Measurements from ENCODE around the gene TAS2R13.

The TAS2R13 gene

GRCh38 chr12:10909462-10909861 is at the start of gene TAS2R13:
TSS of gene TAS2R13 (minus strand) at chr12:10909562. CDS start at chr12:10909298, 264 bp downstream.
- no peak for DNase-seq

- no peak for DNase-seq
Measured at GRCh38 chr12:10957741-10958140, 48.4 kb upstream of the TAS2R13 start.

GRCh38 chr12:10956085-10956484 is 46.7 kb upstream of the TAS2R13 start:
- DNase-seq = no peak

GRCh38 chr12:10952645-10953044 is 43.3 kb upstream of the TAS2R13 start:
- no peak for DNase-seq

DNA sequence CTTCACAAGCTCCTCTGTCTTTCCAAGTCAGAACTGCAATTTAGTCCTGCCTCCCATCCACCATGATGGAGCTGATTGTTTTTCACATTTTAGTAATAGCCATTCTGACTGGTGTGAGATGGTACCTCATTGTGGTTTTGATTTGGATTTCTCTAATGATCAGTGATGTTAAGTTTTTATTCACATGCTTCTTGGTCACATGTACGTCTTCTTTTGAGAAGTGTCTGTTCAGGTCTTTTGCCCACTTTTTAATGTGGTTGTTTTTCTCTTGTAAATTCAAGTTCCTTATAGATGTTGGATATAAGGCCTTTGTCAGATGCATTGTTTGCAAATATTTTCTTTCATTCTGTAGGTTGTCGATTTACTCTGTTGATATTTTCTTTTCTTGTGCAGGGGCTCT is 33.8 kb upstream of the TAS2R13 start:
- no peak for DNase-seq

GRCh38 chr12:10941916-10942607 is 32.7 kb upstream of the TAS2R13 start:
- DNase-seq = no peak

DNA sequence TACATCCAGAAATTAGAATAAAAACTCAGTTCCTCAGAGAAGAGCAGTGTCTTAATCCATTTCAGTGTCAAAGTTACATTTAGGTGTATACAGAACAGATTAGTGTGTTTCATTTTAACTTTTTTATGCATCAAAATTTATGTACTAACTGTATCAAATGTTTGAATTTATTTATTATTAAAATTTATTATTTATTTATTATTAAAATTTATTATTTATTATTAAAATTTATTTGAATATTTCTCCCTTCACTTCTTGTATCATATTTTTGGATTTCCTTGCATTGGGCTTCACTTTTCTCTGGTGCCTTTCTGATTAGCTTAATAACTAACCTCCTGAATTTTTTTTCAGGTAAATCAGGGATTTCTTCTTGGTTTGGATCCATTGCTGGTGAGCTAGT is 32.0 kb upstream of the TAS2R13 start:
- no peak for DNase-seq

DNA sequence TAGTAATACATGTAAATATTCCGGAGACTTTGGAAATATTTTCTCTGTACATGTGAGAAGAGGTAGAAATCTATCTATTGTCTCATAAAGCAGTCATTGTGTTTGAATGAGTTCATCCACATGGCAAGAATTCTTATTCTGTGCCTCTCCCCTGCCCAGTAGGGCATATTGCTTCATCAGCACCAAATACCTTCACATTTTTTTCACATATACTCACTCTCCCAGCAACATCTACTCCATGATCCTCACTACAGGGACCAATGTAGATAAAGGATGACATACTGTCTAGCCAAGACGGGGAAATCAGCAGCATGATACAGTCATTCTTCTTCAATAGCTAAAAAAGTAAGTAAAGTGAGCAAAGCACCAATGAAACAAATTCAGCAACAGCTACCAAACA is 31.0 kb upstream of the TAS2R13 start:
- DNase-seq = no peak

GRCh38 chr12:10939163-10939562 is 29.8 kb upstream of the TAS2R13 start, which contains the start of gene TAS2R14:
TSS of gene TAS2R14 (minus strand) at chr12:10939263. CDS start at chr12:10939207, 56 bp downstream.
- no peak for DNase-seq

- no peak for DNase-seq
Measured at GRCh38 chr12:10936506-10936905, 27.1 kb upstream of the TAS2R13 start.

DNA sequence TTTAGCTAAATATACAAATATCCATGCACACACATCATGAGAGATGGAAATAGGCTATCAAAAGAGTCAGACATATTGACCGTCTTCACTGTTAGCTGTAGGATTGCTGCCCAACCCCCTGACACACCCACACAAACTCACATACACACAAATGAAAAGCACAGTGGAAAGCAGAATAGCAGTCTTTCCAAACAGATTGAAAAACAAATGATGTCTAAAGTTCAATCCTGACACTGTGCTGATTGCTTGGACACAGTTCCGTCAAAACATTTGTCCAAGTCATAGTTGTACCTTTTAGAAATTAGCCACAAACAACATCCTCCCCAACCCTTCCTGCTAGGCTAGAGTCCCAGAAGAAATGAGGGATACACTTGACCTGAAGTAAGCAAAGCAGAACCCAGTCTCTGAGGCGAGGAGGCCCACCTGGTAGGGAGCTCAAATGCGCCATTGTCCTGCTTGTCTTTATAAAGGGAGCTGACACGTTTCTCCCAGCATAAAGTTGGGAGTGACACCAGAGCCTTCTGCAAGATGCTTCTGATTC is 19.5 kb upstream of the TAS2R13 start, which contains the start of gene PRH2:
PRH2 (plus strand) TSS at position 491 of the 541 bp plus-strand sequence; CDS start at position 529, 38 bp downstream.
- no peak for DNase-seq

DNA sequence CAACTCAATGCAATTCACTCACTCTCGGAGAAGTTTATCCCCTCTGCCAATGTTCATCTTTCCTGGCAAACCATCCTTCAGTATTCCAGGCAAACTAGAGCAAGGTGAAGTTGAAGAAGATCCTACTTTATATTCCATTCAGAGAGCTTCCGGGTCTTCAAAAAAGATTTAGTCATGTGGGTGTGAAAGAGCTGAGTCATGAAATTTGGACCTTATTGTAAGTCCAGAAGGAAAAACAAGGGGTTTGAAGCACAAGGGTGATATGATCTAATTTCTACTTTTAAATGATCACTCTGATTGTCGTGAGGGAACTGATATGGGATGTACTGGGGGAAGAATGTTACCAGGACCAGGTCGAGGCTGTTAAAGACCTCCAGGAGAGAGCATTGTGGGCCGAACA is 16.9 kb upstream of the TAS2R13 start:
- DNase-seq = no peak

GRCh38 chr12:10919809-10920208 is 10.4 kb upstream of the TAS2R13 start:
- no peak for DNase-seq

- no peak for DNase-seq
Measured at GRCh38 chr12:10910380-10910779, 1.0 kb upstream of the TAS2R13 start.

DNA sequence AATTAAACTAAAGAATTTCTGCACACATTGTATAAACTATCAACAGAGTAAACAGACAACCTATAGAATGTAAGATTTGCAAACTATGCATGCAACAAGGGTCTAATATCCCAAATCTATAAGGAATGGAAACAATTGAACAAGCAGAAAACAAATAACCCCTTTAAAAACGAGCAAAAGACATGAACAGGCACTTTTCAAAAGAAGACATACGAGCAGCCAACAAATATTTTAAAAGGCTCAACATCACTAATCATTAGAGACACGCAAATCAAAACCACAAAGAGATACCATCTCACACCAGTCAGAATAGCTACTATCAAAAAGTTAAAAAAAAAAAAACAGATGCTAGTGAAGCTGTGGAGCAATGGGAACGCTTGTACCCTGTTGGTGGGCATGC is 4.7 kb downstream of the TAS2R13 start:
- no peak for DNase-seq

GRCh38 chr12:10901427-10901826 is 7.9 kb downstream of the TAS2R13 start:
- no peak for DNase-seq

- DNase-seq = no peak
Measured at GRCh38 chr12:10900972-10901371, 8.4 kb downstream of the TAS2R13 start.

DNA sequence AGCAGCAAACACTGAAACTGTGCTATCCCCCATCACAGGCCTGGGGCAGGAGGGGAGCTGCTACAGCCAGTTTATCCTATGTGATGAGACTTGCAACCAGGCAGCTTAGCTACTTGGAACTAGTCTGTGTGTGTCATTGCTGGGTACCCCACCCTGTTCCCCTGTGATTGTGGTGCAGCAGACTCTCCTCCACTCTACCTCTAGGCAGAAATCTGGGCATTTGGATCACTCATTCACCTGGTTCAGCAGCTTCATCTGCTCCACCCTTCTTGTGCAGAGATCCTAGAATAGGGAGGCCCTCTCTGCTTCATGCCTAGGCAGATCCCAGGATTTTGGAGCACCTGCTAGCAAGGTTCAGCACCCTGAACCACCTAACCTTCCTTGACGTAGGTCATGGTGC is 8.8 kb downstream of the TAS2R13 start:
- DNase-seq = no peak

GRCh38 chr12:10896854-10897253 is 12.5 kb downstream of the TAS2R13 start:
- no peak for DNase-seq

GRCh38 chr12:10891937-10892336 is 17.4 kb downstream of the TAS2R13 start:
- DNase-seq = no peak

- DNase-seq = no peak
Measured at GRCh38 chr12:10889226-10889625, 20.1 kb downstream of the TAS2R13 start.

DNA sequence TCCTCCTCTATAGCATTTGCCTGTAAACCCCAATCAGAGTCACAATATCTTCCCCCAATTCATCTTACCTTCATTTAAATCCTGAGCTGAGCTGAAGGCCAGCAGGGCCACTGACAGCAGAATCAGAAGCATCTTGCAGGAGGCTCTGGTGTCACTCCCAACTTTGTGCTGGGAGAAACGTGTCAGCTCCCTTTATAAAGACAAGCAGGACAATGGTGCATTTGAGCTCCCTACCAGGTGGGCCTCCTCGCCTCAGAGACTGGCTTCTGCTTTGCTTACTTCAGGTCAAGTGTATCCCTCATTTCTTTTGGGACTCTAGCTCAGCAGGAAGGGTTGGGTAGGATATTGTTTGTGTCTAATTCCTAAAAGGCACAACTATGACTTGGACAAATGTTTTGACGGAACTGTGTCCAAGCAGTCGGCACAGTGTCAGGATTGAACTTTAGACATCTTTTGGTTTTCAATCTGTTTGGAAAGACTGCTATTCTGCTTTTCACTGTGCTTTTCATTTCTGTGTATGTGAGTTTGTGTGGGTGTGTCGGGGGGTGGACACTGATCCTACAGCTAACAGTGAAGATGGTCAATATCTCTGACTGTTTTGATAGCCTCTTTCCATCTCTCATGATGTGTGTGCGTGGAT is 25.2 kb downstream of the TAS2R13 start, which contains the start of gene PRH1:
PRH1 (minus strand) TSS at position 170 of the 640 bp plus-strand sequence; CDS start at position 132, 38 bp downstream.
- no peak for DNase-seq

DNA sequence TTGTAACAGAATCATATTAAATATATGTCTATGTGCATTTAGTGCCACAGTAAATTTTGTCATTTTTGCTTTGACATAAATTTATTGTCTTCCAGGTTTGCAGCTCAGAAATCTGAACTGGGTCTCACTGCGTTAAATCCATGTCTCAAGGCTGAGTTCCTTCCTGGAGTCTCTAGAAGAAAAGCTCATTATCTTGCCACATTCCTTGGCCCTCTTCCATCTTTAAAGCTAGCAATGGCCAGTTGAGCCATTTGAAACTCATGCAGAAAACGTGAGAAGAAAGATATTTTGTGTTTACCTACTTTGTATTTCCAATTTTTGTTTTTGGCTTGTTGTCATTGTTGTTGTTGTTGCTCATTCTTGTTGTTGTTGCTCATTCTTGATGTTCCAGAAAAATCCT is 36.0 kb downstream of the TAS2R13 start:
- no peak for DNase-seq

DNA sequence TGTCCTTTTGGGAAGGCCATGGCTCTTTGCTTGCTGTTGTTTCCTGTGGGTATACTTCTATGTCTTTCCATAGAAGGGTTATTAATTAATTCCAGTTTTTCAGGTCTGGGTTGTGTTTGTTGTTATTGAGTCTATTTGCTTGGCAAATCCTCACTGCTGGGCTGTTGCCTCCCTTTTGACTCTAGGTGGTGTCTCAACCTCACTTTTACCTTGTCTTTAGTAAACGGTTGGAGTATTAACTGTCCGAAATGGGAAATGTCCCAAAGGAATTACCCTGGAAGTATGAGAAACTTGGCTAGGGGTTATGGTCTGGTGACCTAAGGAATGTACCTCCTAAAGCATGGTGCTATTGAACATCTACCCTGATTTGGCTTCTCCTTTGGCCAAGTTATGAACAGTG is 42.0 kb downstream of the TAS2R13 start:
- DNase-seq = no peak

All from NCI-H187 (cell line).